Dermis lymphatic vessel endothelial cell (primary cell): ENCODE results near the gene PRMT3. TPM values are rescaled to one million over a fixed set of nuclear protein-coding genes. Genes with fewer than 3 reads are reported as not detected.

Source experiments
- total RNA-seq: library from RNA; depleted of rRNA; stranded (reverse); fragments of >200 nt; gene quantifications from 2 replicates; pipeline ENCODE4 v1.2.1, GENCODE V29; 2014

The PRMT3 gene
- total RNA-seq: 11.4 and 16.8 TPM in 2 replicates

DNA sequence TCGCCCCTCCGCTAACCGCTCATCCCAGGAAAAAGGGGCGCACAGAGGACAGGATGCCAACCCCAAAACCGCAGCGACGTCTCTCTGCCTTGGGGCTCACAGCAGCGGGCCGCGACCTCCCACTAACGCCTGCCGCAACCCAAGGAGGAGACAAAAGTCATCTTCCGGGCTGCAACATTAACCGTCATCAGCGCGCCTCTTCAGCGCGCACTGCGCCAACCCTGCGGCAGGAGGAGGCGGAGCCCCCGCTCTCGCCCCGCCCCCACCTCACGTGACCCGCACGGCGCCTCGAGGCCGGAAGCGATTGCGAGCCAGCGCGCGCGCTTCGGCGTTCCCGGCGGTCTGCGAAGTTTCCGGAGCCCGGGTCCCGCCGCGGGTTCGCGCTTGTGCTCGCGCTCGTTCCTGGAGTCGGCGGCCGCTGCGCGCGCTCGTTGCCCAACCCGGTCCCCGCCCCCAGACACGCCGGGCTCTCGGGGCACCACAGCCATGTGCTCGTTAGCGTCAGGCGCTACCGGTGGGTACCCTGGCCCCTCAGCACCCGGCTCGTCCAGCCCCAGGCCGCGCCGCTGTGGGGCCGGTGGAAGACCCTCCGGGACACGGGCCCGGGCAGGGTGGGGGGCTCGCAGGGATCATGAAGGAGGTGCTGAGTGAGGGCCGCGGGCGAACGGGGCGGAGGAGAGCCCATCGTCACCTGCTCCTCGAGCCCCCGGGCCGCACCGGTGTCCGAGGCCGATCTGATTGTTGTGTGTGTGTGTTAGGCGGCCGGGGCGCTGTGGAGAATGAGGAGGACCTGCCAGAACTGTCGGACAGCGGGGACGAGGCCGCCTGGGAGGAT, at the start of gene PRMT3:
TSS of gene PRMT3 (plus strand) at position 456 of the 835 bp plus-strand sequence. CDS start at position 487, 31 bp downstream.

GRCh38 chr11:20363500-20364340, 23.8 kb upstream of the PRMT3 start, which contains the start of gene HTATIP2:
TSS of gene HTATIP2 (plus strand) at chr11:20363714. CDS start at chr11:20364238, 524 bp downstream.

Other genes with a start within 250 kb of the PRMT3 start
- gene DBX1, start 227.2 kb upstream of the PRMT3 start, total RNA-seq: not detected in 2 replicates
- 54.4 and 69.8 TPM in 2 replicates for gene HTATIP2, start 24.0 kb upstream of the PRMT3 start, total RNA-seq
- gene SLC6A5, start 211.9 kb downstream of the PRMT3 start, total RNA-seq: not detected in 2 replicates